Measurements from ENCODE around the gene C17orf58. TPM values are rescaled to one million over a fixed set of nuclear protein-coding genes. Genes with fewer than 3 reads are reported as not detected.

C17orf58 gene
- total and polyA plus RNA-seq, 9 of the 15 experiments (the other 6 are each of a cell fraction or from before 2014, with no cell fraction given) = 8.6 to 37.4 (median 27.6) TPM

DNA sequence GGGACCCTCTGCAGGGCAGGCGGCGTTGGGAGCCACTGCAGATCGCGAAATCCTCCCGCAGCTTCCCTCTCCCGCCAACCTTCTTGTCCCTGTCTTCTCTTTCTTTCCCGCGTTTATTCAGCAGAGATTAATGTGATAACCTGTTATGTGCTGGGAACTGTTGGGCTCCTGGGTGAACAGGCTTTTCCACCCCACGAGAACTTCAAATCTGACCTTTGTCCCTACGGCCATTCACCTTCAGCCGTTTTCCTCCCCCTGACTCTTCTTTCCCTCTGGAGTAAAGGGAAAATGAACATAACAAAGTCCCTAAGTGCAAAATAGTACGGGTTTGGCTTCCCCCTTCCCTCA, 24.1 kb upstream of the C17orf58 start (continued):
- TF ChIP-seq ZBTB7A (IDR thresholded peaks at IDR 0.05; ENCODE audit: borderline replicate concordance, control insufficient read depth, low read depth, low read length) = no peak; the same call in 1 of the 2 replicates
- TF ChIP-seq CHD4 (IDR thresholded peaks at IDR 0.05; ENCODE audit: insufficient read depth, insufficient replicate concordance, low read depth, low read length, poor library complexity, severe bottlenecking) = no peak
- no peak for TF ChIP-seq PHF21A (IDR thresholded peaks at IDR 0.05; ENCODE audit: borderline replicate concordance, low read depth)
- no peak for TF ChIP-seq CBFA2T3 (IDR thresholded peaks at IDR 0.05)
- TF ChIP-seq, protein P1, sequence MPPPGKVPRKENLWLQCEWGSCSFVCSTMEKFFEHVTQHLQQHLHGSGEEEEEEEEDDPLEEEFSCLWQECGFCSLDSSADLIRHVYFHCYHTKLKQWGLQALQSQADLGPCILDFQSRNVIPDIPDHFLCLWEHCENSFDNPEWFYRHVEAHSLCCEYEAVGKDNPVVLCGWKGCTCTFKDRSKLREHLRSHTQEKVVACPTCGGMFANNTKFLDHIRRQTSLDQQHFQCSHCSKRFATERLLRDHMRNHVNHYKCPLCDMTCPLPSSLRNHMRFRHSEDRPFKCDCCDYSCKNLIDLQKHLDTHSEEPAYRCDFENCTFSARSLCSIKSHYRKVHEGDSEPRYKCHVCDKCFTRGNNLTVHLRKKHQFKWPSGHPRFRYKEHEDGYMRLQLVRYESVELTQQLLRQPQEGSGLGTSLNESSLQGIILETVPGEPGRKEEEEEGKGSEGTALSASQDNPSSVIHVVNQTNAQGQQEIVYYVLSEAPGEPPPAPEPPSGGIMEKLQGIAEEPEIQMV (tag; conservative IDR thresholded peaks at IDR 0.05; ENCODE audit: low read depth) = 0 out of 2 replicates have a peak, but pooled peaks have one; percentile 9
- TF ChIP-seq BCOR (IDR thresholded peaks at IDR 0.05) = no peak
- no peak for TF ChIP-seq ZNF766 (CRISPR knock-in tag; conservative IDR thresholded peaks at IDR 0.05)
- TF ChIP-seq TAF1 (IDR thresholded peaks at IDR 0.05; ENCODE audit: control insufficient read depth, extremely low read depth, insufficient read depth, low read length, severe bottlenecking) = no peak
